LNCaP clone FGC (cell line): Measurements from ENCODE around the gene PLEKHG5.

Source experiments
- DNase-seq: peaks from one replicate; pipeline ENCODE4 v3.0.0-alpha.2; 2011; ENCODE audit warnings: low read depth
- H3K4me3 ChIP-seq: 2 replicates; pipeline ENCODE4 v1.5.1; 2011; ENCODE audit warnings: mild to moderate bottlenecking, low read depth, low read length, control low read depth
- CTCF ChIP-seq: IDR thresholded peaks from 2 replicates; pipeline ENCODE4 v1.5.1; 2012; ENCODE audit warnings: mild to moderate bottlenecking; ENCODE audit not compliant: control insufficient read depth, insufficient read depth; ENCODE audit errors: extremely low read depth

The PLEKHG5 gene

DNA sequence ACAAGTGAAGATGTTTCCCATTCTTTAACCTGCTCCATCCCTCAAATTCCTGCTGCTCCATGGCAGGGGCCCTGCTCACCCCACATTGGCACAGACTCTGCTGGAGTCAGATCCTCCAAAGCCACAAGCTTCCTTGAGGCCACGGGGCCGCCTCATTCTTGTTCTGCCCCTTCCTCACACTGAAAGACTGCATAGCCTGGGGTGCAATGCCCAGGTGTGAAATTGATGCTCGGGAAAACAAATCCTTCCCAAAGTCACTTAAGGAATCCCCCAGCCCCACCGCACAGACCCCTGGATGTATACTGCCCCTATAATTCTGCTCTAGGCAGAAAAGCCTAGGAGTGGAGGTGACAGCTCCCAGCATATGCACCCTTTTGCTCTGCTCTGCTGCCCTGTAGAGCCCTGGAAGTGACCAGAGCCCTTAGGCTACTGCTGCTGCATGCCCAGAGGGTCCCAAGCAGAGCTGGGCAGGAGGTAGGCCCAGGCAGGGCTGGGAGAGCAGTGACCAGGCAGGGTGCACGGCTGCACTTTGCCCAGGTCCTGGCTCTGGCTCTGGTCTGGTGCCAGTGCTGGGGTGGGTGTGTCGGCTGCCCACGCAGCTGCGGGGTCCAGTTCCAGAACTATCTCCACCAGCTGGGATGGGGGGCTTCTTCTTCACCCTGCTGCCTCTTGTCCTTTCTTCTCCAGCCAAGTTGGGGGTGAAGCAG is 73.4 kb downstream of the PLEKHG5 start:
- no peak overlapping the region for H3K4me3 ChIP-seq
- DNase-seq: no peak
- no peak for TF ChIP-seq CTCF
